Muscle of leg (tissue), 11 donors: ENCODE data around the gene OR6K2. TPM values are rescaled to one million over a fixed set of nuclear protein-coding genes. Genes with fewer than 3 reads are reported as not detected.

ENCODE experiments used
- DNase-seq: peaks from one replicate; pipeline ENCODE4 v3.0.0; 2013
- H3K27ac ChIP-seq: one replicate; pipeline ENCODE4 v1.5.1; 2013; ENCODE audit warnings: mild to moderate bottlenecking, low read length, control low read depth
- H3K27me3 ChIP-seq: one replicate; pipeline ENCODE4 v1.6.1; 2013; ENCODE audit warnings: low read length; ENCODE audit not compliant: control insufficient read depth, insufficient read depth
- H3K36me3 ChIP-seq: one replicate; pipeline ENCODE4 v1.6.1; 2013; ENCODE audit warnings: low read length; ENCODE audit not compliant: control insufficient read depth, insufficient read depth
- H3K4me1 ChIP-seq: one replicate; pipeline ENCODE4 v1.6.1; 2013; ENCODE audit warnings: low read length; ENCODE audit not compliant: control insufficient read depth, insufficient read depth
- H3K4me3 ChIP-seq: one replicate; pipeline ENCODE4 v1.5.1; 2013; ENCODE audit warnings: low read length, control low read depth
- H3K9me3 ChIP-seq: replicated peaks from 2 replicates; pipeline ENCODE4 v1.6.1; 2013; ENCODE audit warnings: low read depth, low read length; ENCODE audit not compliant: control insufficient read depth
- WGBS: methylation state at CpG from one replicate; pipeline ENCODE4 v1.1.5; 2013; ENCODE audit warnings: missing lambda C conversion rate; ENCODE audit not compliant: insufficient coverage; 5-methylcytosine and 5-hydroxymethylcytosine counted together
- polyA plus RNA-seq, 8 donors: library from polyadenylated mRNA; unstranded; fragments of 120-200 nt; gene quantifications; one replicate each; pipeline versions ENCODE4 v1.2.1 to v1.2.3, GENCODE V29; 2013; ENCODE audit warnings: inconsistent platforms in 1 of 8, low replicate concordance in 1 of 8; ENCODE audit not compliant: insufficient read length in 8 of 8, insufficient read depth in 1 of 8
- total RNA-seq: library from RNA; stranded (reverse); fragments of 120-200 nt; gene quantifications from one replicate; pipeline ENCODE4 v1.2.4, GENCODE V29; 2013

Gene OR6K2
- total and polyA plus RNA-seq, 9 donors = not detected

- no peak for DNase-seq
- H3K9me3 ChIP-seq = no peaks in the 10 kb centered on the region
- no peak overlapping the region for H3K27ac ChIP-seq
- H3K27me3 ChIP-seq = no peaks in the 10 kb centered on the region
- H3K4me1 ChIP-seq = no peaks in the 10 kb centered on the region
- no peak overlapping the region for H3K4me3 ChIP-seq
- H3K36me3 ChIP-seq = no peaks in the 10 kb centered on the region
Observed at GRCh38 chr1:158687037-158687436, 13.4 kb downstream of the OR6K2 start.

- no peaks in the 10 kb centered on the region for H3K9me3 ChIP-seq
- H3K36me3 ChIP-seq = no peaks in the 10 kb centered on the region
- H3K27ac ChIP-seq = no peak within 1 kb of the TSS
- no peaks in the 10 kb centered on the region for H3K4me1 ChIP-seq
- no CpG with 5 or more reads among the region's 7 CpGs for WGBS
- no peak within 1 kb of the TSS for H3K4me3 ChIP-seq
- no peaks in the 10 kb centered on the region for H3K27me3 ChIP-seq
- peak; percentile 24 for DNase-seq
Observed at GRCh38 chr1:158686111-158687009, 14.1 kb downstream of the OR6K2 start, which contains the start of gene SPTA1. Gene SPTA1, minus strand, starts transcription at chr1:158686715. Its CDS starts 198 bp downstream, at chr1:158686517.

GRCh38 chr1:158685085-158685484 lies 15.4 kb downstream of the OR6K2 start:
- DNase-seq = no peak
- no peaks in the 10 kb centered on the region for H3K36me3 ChIP-seq
- no CpG with 5 or more reads among the region's 7 CpGs for WGBS
- no peaks in the 10 kb centered on the region for H3K4me1 ChIP-seq
- H3K27me3 ChIP-seq = no peaks in the 10 kb centered on the region
- no peaks in the 10 kb centered on the region for H3K9me3 ChIP-seq
- H3K27ac ChIP-seq = no peak overlapping the region
- H3K4me3 ChIP-seq = no peak overlapping the region

GRCh38 chr1:158681606-158682005 lies 18.8 kb downstream of the OR6K2 start:
- no peaks in the 10 kb centered on the region for H3K36me3 ChIP-seq
- no peaks in the 10 kb centered on the region for H3K4me1 ChIP-seq
- no peak overlapping the region for H3K27ac ChIP-seq
- H3K9me3 ChIP-seq = no peaks in the 10 kb centered on the region
- no peaks in the 10 kb centered on the region for H3K27me3 ChIP-seq
- DNase-seq = no peak
- WGBS = no CpG with 5 or more reads among the region's 2 CpGs
- no peak overlapping the region for H3K4me3 ChIP-seq

- H3K36me3 ChIP-seq = no peaks in the 10 kb centered on the region
- no peak overlapping the region for H3K4me3 ChIP-seq
- WGBS = no CpG with 5 or more reads among the region's 1 CpG
- no peak for DNase-seq
- H3K9me3 ChIP-seq = no peaks in the 10 kb centered on the region
- no peaks in the 10 kb centered on the region for H3K27me3 ChIP-seq
- H3K4me1 ChIP-seq = no peaks in the 10 kb centered on the region
- no peak overlapping the region for H3K27ac ChIP-seq
Observed at GRCh38 chr1:158679289-158679688, 21.2 kb downstream of the OR6K2 start.

GRCh38 chr1:158675563-158676323 lies 24.7 kb downstream of the OR6K2 start:
- Histone ChIP-seq H3K9me3 (no peaks in the 10 kb centered on the region), H3K4me3 (no peak overlapping the region), H3K36me3 (no peaks in the 10 kb centered on the region), H3K4me1 (no peaks in the 10 kb centered on the region), H3K27ac (no peak overlapping the region), H3K27me3 (no peaks in the 10 kb centered on the region)
- DNase-seq = peak; percentile 4
- no CpG with 5 or more reads among the region's 4 CpGs for WGBS

- Histone ChIP-seq H3K4me3 (no peak overlapping the region), H3K27ac (no peak overlapping the region), H3K27me3 (no peaks in the 10 kb centered on the region), H3K4me1 (no peaks in the 10 kb centered on the region), H3K36me3 (no peaks in the 10 kb centered on the region), H3K9me3 (no peaks in the 10 kb centered on the region)
- no peak for DNase-seq
- 89% methylated on average over 6 of the region's 7 CpGs for WGBS
Observed at GRCh38 chr1:158674302-158674701, 26.1 kb downstream of the OR6K2 start.

- H3K27me3 ChIP-seq = no peaks in the 10 kb centered on the region
- no peaks in the 10 kb centered on the region for H3K36me3 ChIP-seq
- no peaks in the 10 kb centered on the region for H3K9me3 ChIP-seq
- 89% methylated on average over 5 of the region's 8 CpGs for WGBS
- H3K27ac ChIP-seq = no peak overlapping the region
- DNase-seq = no peak
- no peak overlapping the region for H3K4me3 ChIP-seq
- no peaks in the 10 kb centered on the region for H3K4me1 ChIP-seq
Observed at GRCh38 chr1:158666037-158666436, 34.4 kb downstream of the OR6K2 start.

GRCh38 chr1:158654571-158654970 lies 45.9 kb downstream of the OR6K2 start:
- DNase-seq = peak; percentile 54
- H3K4me1 ChIP-seq = no peaks in the 10 kb centered on the region
- no peak overlapping the region for H3K27ac ChIP-seq
- no peaks in the 10 kb centered on the region for H3K27me3 ChIP-seq
- H3K4me3 ChIP-seq = no peak overlapping the region
- no peaks in the 10 kb centered on the region for H3K36me3 ChIP-seq
- H3K9me3 ChIP-seq = no peaks in the 10 kb centered on the region
- 54% methylated on average over 3 of the region's 6 CpGs for WGBS

GRCh38 chr1:158654086-158654485 lies 46.4 kb downstream of the OR6K2 start:
- Histone ChIP-seq H3K9me3 (no peaks in the 10 kb centered on the region), H3K27ac (no peak overlapping the region), H3K27me3 (no peaks in the 10 kb centered on the region), H3K4me3 (no peak overlapping the region), H3K4me1 (no peaks in the 10 kb centered on the region), H3K36me3 (no peaks in the 10 kb centered on the region)
- DNase-seq = no peak
